SJCRH30 (cell line): ENCODE data around the gene NTSR2. TPM values are rescaled to one million over a fixed set of nuclear protein-coding genes. Genes with fewer than 3 reads are reported as not detected.

Source experiments
- DNase-seq, 2 experiments: peaks; one replicate each; pipeline ENCODE4 v3.0.0-alpha.2; 2015 to 2020
- H3K27ac ChIP-seq: fragments of 250-450 bp; sonication (Bioruptor Pico); 2 replicates; pipeline ENCODE4 v1.5.1; 2020; ENCODE audit warnings: mild to moderate bottlenecking, moderate library complexity
- H3K27me3 ChIP-seq: fragments of 250-450 bp; sonication (Bioruptor Pico); 2 replicates; pipeline ENCODE4 v1.5.1; 2020; ENCODE audit warnings: mild to moderate bottlenecking, moderate library complexity
- H3K36me3 ChIP-seq: fragments of 250-450 bp; sonication (Bioruptor Pico); 2 replicates; pipeline ENCODE4 v1.5.1; 2020; ENCODE audit warnings: mild to moderate bottlenecking, moderate library complexity
- H3K4me1 ChIP-seq: fragments of 250-450 bp; sonication (Bioruptor Pico); 2 replicates; pipeline ENCODE4 v1.5.1; 2020; ENCODE audit warnings: mild to moderate bottlenecking, moderate library complexity
- H3K4me3 ChIP-seq: fragments of 250-450 bp; sonication (Bioruptor Pico); 2 replicates; pipeline ENCODE4 v1.5.1; 2020; ENCODE audit warnings: mild to moderate bottlenecking, moderate library complexity
- H3K9me3 ChIP-seq: fragments of 250-450 bp; sonication (Bioruptor Pico); replicated peaks from 2 replicates; pipeline ENCODE4 v1.5.1; 2020; ENCODE audit warnings: mild to moderate bottlenecking, moderate library complexity
- total RNA-seq: library from RNA; depleted of rRNA; stranded (reverse); fragments of >200 nt; shearing (Covaris generic); gene quantifications from 2 replicates; pipeline ENCODE4 v1.2.3, GENCODE V29; 2014

The NTSR2 gene
- total RNA-seq, 1 experiment from 2014 or later: not detected

GRCh38 chr2:11678306-11678960, 8.4 kb upstream of the NTSR2 start:
- Histone ChIP-seq H3K36me3 (no peaks in the 10 kb centered on the region), H3K4me3 (no peak overlapping the region), H3K9me3 (no peaks in the 10 kb centered on the region), H3K27ac (no peak overlapping the region), H3K27me3 (peaks cover 4% of the 10 kb centered on the region), H3K4me1 (0 out of 2 replicates have a peak, but pooled peaks cover 2% of the 10 kb centered on the region)
- no peak for DNase-seq

DNA sequence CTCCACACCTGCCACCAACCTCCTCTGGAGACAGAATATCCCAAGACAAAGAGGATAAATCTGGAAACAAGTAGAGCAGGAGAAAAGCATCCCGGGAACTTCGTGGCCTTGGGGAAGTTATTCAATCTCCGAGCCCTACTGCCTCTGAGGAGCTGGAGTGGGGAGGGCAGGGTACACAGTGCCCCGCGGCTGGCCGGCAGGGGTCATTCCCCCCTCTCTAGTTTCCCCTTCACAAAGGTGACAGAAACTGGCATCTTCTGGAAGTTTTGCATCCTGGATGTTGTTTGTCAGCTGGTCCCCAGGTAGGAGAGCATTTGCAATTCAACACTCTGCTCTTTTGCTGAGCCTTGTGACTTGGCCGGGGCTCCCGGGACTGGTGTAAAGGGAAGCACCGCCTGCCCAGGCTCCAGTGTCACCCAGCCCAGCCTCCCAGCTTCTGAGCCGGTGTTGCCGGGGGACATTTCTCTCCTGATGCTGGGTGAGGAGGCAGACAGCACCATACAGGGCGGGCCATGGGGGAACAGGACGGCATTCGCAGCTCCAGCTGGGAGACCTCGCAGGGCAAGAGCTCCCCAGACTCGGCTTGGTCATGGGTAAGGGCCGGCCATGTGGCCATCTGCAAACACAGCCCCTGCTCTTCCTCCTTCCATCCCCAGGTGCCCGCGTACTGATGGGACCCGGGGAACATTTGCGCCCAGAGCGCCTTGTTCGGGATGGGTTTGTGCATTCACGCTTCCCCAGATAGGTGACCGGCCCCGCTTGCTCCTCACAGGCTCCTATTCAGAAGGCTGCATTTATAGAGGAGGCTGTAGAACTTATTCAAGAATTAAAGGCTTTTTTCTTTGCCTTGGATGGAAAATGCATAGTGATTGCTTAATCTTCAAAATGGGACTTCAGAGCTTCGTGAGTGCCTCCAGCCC, 7.4 kb upstream of the NTSR2 start:
- Histone ChIP-seq H3K9me3 (no peaks in the 10 kb centered on the region), H3K36me3 (no peaks in the 10 kb centered on the region), H3K27me3 (peaks cover 4% of the 10 kb centered on the region), H3K4me1 (0 out of 2 replicates have a peak, but pooled peaks cover 2% of the 10 kb centered on the region), H3K27ac (no peak overlapping the region), H3K4me3 (no peak overlapping the region)
- DNase-seq: no peak

DNA sequence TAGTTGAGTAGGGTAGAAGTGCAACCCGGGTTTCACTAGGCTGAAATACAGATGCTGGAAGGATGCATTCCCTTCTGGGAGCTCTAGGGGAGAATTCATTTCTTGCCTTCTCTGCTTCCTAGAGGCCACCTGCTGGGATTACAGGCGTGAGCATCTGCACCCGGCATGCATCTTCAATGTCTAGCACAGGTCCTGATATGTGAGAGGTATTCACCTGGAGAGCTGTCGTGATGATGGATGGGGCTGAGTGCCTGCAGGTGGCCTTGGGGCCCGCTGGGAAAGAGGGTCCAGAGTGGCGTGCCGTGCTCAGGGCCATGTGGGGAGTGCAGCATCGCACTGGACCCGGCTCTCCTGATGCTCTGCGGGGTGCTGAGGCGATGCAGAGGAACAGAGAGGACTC, 6.6 kb upstream of the NTSR2 start:
- H3K27ac ChIP-seq: no peak overlapping the region
- DNase-seq: no peak
- no peaks in the 10 kb centered on the region for H3K36me3 ChIP-seq
- H3K9me3 ChIP-seq: no peaks in the 10 kb centered on the region
- peaks cover 4% of the 10 kb centered on the region for H3K27me3 ChIP-seq
- H3K4me3 ChIP-seq: no peak overlapping the region
- H3K4me1 ChIP-seq: 0 out of 2 replicates have a peak, but pooled peaks cover 2% of the 10 kb centered on the region

DNA sequence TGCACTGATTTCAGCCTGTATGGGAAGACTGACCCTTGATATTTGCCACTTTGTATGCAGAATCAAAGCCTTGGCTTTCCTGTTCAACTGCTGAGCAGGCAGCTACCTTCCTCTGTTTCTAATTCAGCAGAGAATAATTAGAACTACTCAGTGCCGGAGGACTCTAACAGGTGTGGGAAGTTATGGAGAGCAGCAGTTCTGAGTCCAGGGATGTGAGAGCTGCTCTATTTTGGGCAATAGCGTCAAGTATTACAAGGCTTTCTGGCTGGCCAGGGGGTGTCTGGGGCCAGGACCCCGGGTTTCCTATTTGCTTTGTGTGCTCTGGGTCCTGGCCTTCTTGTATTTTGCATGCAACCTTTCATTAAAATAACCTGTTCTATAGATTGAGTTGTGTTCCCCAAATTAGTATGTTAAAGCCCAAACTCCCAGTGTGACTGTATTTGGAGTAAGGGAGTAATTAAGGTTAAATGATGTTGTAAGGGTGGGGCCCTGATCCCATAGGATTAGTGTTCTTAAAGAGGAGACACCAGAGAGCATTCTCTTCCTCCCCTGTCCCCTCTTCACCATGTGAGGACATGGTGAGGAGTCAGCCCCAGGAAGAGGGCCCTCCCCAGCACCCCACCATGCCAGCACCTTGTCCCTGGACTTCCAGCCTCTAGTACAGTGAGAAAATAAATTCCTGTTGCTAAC, 5.6 kb upstream of the NTSR2 start:
- H3K27me3 ChIP-seq: peaks cover 4% of the 10 kb centered on the region
- no peak for DNase-seq
- no peaks in the 10 kb centered on the region for H3K9me3 ChIP-seq
- H3K27ac ChIP-seq: no peak overlapping the region
- H3K36me3 ChIP-seq: no peaks in the 10 kb centered on the region
- H3K4me3 ChIP-seq: no peak overlapping the region
- H3K4me1 ChIP-seq: 0 out of 2 replicates have a peak, but pooled peaks cover 2% of the 10 kb centered on the region

DNA sequence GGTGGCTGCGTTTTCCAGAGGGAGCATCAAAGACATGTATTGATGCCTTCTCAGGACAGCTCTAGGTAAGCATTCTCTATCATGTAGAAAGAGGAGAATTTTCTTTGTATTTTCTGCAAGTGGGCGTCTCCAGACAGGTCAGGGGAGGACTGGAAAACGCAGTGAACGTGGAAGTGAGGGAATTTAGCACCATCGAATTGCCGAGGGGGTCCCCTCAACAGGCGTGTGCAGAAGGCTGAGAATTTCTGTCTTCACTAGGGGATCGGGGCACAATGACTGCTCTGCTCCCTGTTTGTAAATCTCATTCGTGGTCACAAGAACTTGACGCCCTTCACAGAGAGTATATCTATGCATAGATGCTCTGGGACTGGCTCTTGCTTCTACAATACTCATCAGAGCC, 5.0 kb upstream of the NTSR2 start:
- peaks cover 4% of the 10 kb centered on the region for H3K27me3 ChIP-seq
- no peak overlapping the region for H3K4me3 ChIP-seq
- H3K27ac ChIP-seq: no peak overlapping the region
- H3K36me3 ChIP-seq: no peaks in the 10 kb centered on the region
- no peak for DNase-seq
- H3K9me3 ChIP-seq: no peaks in the 10 kb centered on the region
- H3K4me1 ChIP-seq: 0 out of 2 replicates have a peak, but pooled peaks cover 1% of the 10 kb centered on the region

DNA sequence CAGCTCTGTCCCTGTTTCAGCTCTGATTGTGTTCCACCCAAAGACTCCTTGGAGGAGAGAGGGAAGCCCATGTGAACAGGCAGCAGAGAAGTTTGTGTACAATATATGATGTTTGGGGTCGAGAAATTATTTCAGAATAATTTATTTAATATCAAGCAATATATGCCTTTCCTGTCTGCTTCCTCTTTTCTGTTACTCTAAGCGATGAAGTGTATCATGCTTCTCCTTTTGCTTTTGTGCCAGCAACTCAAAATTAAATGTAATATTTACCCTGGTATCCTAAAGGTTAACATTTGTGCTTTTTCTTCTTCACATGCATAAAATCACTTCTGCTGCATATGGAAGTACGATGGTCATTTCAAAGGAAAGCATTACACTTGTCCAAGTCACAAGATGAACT, 2.4 kb upstream of the NTSR2 start:
- Histone ChIP-seq H3K27ac (no peak overlapping the region), H3K4me3 (no peak overlapping the region), H3K36me3 (no peaks in the 10 kb centered on the region), H3K9me3 (no peaks in the 10 kb centered on the region), H3K27me3 (no peaks in the 10 kb centered on the region; the same call in 1 of the 2 replicates), H3K4me1 (no peaks in the 10 kb centered on the region)
- DNase-seq: no peak

DNA sequence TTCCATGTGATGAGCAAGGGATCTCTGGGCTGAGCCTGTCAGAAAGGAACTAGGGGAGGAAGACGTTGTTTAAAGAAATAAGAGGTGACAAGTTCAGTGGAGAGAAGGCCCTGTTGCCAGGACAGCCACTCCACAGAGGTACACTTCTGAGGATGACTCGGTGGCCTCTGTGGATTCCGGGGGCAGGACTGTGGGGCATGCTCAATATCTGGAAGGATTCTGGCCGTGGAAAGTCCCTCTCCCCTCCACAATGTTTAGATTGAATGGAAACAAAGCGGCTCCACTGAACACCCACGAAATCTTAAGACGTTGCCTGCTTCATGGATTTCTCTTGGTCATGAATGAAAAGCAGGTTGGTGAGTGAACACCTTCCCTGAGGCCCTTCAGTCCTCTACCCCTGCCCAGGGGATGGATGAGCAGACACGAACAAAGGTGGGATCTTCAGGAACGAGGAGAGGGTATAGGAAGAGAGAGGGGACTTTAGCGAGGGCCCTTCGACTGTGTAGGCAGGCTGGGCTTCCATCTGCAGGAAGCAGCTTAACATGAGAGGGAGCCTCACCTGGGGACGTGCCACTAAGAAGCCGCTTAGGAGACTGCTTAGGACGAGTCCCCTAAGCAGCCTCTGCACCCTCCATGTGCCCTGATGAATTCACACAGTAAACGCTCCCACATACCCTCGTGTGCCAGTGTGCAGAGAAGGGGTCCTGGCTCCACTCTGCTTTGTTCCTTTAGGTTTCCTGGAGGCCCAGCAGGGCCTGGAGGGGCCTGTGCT, 1.9 kb downstream of the NTSR2 start:
- no peak overlapping the region for H3K4me3 ChIP-seq
- peaks cover 6% of the 10 kb centered on the region; the same call in 1 of the 2 replicates for H3K4me1 ChIP-seq
- H3K9me3 ChIP-seq: peaks cover under 1% of the 10 kb centered on the region; the same call in 1 of the 2 replicates
- H3K27me3 ChIP-seq: no peaks in the 10 kb centered on the region
- no peaks in the 10 kb centered on the region for H3K36me3 ChIP-seq
- DNase-seq: no peak
- H3K27ac ChIP-seq: no peak overlapping the region

- Histone ChIP-seq H3K27ac (no peak overlapping the region), H3K9me3 (peaks cover 7% of the 10 kb centered on the region; the same call in 1 of the 2 replicates), H3K36me3 (no peaks in the 10 kb centered on the region), H3K4me3 (no peak overlapping the region), H3K4me1 (peaks cover 6% of the 10 kb centered on the region; the same call in 1 of the 2 replicates), H3K27me3 (no peaks in the 10 kb centered on the region)
- no peak for DNase-seq
Measured at GRCh38 chr2:11667194-11667593, 2.8 kb downstream of the NTSR2 start.

DNA sequence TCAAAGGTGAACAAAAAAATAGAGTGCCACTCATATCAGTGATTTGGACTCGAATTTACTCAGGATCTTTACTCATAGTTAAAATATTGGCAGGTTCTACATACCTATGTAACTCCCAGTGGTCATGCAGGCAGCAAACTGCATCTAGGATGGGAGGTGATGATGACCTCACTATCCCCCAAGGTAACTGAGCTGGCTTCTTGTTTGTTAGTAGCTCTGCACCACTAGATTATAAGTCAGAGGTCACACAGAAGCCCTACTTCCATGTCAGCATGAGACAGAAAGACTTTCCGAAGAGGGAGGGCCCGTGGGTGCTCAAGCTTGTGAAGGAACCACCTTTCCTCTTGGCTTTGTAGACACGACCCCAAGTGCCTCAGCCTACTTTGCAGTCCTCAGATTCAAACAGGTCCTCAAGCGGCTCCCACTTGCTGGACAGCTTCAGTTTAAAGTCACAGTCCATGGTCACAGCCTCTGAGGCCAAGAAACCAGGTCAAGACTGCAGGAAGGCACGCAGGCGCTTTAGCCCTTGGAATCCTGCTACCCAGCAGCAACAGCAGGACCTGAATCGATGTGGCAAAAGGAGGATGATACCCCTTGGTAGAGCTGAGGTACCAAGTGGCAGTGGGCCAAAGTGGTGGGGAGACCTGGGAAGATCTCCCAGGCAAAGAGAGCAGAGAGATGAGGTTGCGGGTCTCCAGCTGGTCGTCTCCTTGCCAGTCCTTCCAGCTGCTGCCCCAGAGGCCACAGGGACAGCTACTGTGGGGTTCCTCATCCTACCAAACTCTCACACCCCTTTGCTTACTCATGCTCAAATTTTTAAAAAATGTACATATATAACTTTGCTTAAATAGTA, 4.3 kb downstream of the NTSR2 start:
- Histone ChIP-seq H3K36me3 (no peaks in the 10 kb centered on the region), H3K27ac (no peak overlapping the region), H3K27me3 (no peaks in the 10 kb centered on the region), H3K4me1 (peaks cover 6% of the 10 kb centered on the region; the same call in 1 of the 2 replicates), H3K4me3 (no peak overlapping the region), H3K9me3 (peaks cover 7% of the 10 kb centered on the region; the same call in 1 of the 2 replicates)
- DNase-seq: no peak

GRCh38 chr2:11665028-11665427, 5.0 kb downstream of the NTSR2 start:
- Histone ChIP-seq H3K36me3 (no peaks in the 10 kb centered on the region), H3K27ac (no peak overlapping the region), H3K27me3 (no peaks in the 10 kb centered on the region), H3K9me3 (peaks cover 7% of the 10 kb centered on the region; the same call in 1 of the 2 replicates), H3K4me3 (no peak overlapping the region), H3K4me1 (peaks cover 6% of the 10 kb centered on the region; the same call in 1 of the 2 replicates)
- no peak for DNase-seq

- Histone ChIP-seq H3K4me1 (peaks cover 17% of the 10 kb centered on the region), H3K4me3 (no peak overlapping the region), H3K27me3 (no peaks in the 10 kb centered on the region), H3K36me3 (no peaks in the 10 kb centered on the region), H3K9me3 (peaks cover 7% of the 10 kb centered on the region; the same call in 1 of the 2 replicates), H3K27ac (no peak overlapping the region)
- peak in 1 of 2 experiments; percentile 30 for DNase-seq
Measured at GRCh38 chr2:11663427-11663826, 6.6 kb downstream of the NTSR2 start.

- no peaks in the 10 kb centered on the region for H3K27me3 ChIP-seq
- DNase-seq: no peak
- peaks cover 20% of the 10 kb centered on the region for H3K4me1 ChIP-seq
- peaks cover 7% of the 10 kb centered on the region; the same call in 1 of the 2 replicates for H3K9me3 ChIP-seq
- no peak overlapping the region for H3K27ac ChIP-seq
- H3K4me3 ChIP-seq: no peak overlapping the region
- H3K36me3 ChIP-seq: no peaks in the 10 kb centered on the region
Measured at GRCh38 chr2:11662882-11663281, 7.1 kb downstream of the NTSR2 start.

- H3K4me3 ChIP-seq: no peak overlapping the region
- H3K27me3 ChIP-seq: no peaks in the 10 kb centered on the region
Measured at GRCh38 chr2:11661891-11662435, 8.0 kb downstream of the NTSR2 start.

More at GRCh38 chr2:11661891-11662435, 8.0 kb downstream of the NTSR2 start:
- no peak for DNase-seq
- no peaks in the 10 kb centered on the region for H3K36me3 ChIP-seq
- no peak overlapping the region for H3K27ac ChIP-seq
- peaks cover 20% of the 10 kb centered on the region for H3K4me1 ChIP-seq
- peaks cover 7% of the 10 kb centered on the region; the same call in 1 of the 2 replicates for H3K9me3 ChIP-seq
